ENCODE measurements around the gene NOVA2.

NOVA2 gene

GRCh38 chr19:45927565-45928261 is 46.0 kb downstream of the NOVA2 start:
- H4K20me1 ChIP-seq (ENCODE audit: insufficient read depth) = no peaks in the 10 kb centered on the region
- H3K79me2 ChIP-seq (ENCODE audit: insufficient read depth, low read depth) = no peaks in the 10 kb centered on the region
- peaks cover 50% of the 10 kb centered on the region for H3K27me3 ChIP-seq (ENCODE audit: insufficient read depth, low read depth)
- peak overlapping the region; percentile 22 for H3K4me2 ChIP-seq
- TF ChIP-seq CTCF (conservative IDR thresholded peaks at IDR 0.05; ENCODE audit: low read depth, low read length) = no peak
- H3K27ac ChIP-seq = no peak overlapping the region
- no peak overlapping the region for H3K9ac ChIP-seq
- H3K36me3 ChIP-seq (ENCODE audit: insufficient read depth) = no peaks in the 10 kb centered on the region
- H3K4me1 ChIP-seq (ENCODE audit: low read depth, poor library complexity, severe bottlenecking) = peaks cover 4% of the 10 kb centered on the region
- no peak overlapping the region for H3K4me3 ChIP-seq (IDR thresholded peaks at IDR 0.05; ENCODE audit: insufficient read depth, low read depth, low read length)
- peak overlapping the region; percentile 64 for H2AFZ ChIP-seq (ENCODE audit: low read depth)

GRCh38 chr19:45924891-45925447 is 48.7 kb downstream of the NOVA2 start:
- Histone ChIP-seq H3K4me1 (ENCODE audit: low read depth, poor library complexity, severe bottlenecking) (peaks cover 4% of the 10 kb centered on the region), H3K4me2 (no peak overlapping the region), H3K9ac (no peak overlapping the region), H3K27ac (no peak overlapping the region), H3K27me3 (ENCODE audit: insufficient read depth, low read depth) (peaks cover 49% of the 10 kb centered on the region; the same call in 1 of the 2 replicates), H3K79me2 (ENCODE audit: insufficient read depth, low read depth) (no peaks in the 10 kb centered on the region), H3K36me3 (ENCODE audit: insufficient read depth) (no peaks in the 10 kb centered on the region), H3K4me3 (IDR thresholded peaks at IDR 0.05; ENCODE audit: insufficient read depth, low read depth, low read length) (no peak overlapping the region), H2AFZ (ENCODE audit: low read depth) (no peak overlapping the region), H4K20me1 (ENCODE audit: insufficient read depth) (no peaks in the 10 kb centered on the region)
- TF ChIP-seq CTCF (conservative IDR thresholded peaks at IDR 0.05; ENCODE audit: low read depth, low read length) = no peak

- H3K27ac ChIP-seq = no peak overlapping the region
- H3K4me2 ChIP-seq = no peak overlapping the region
Measured at GRCh38 chr19:45922281-45922680, 51.4 kb downstream of the NOVA2 start.

GRCh38 chr19:45920458-45920857 is 53.2 kb downstream of the NOVA2 start:
- H3K4me3 ChIP-seq (IDR thresholded peaks at IDR 0.05; ENCODE audit: insufficient read depth, low read depth, low read length) = no peak overlapping the region
- H3K27ac ChIP-seq = no peak overlapping the region
- H3K4me2 ChIP-seq = no peak overlapping the region
- H3K27me3 ChIP-seq (ENCODE audit: insufficient read depth, low read depth) = peaks cover 75% of the 10 kb centered on the region
- no peaks in the 10 kb centered on the region for H3K4me1 ChIP-seq (ENCODE audit: low read depth, poor library complexity, severe bottlenecking)
- no peak overlapping the region for H2AFZ ChIP-seq (ENCODE audit: low read depth)
- H4K20me1 ChIP-seq (ENCODE audit: insufficient read depth) = no peaks in the 10 kb centered on the region
- no peak overlapping the region for H3K9ac ChIP-seq
- no peak for TF ChIP-seq CTCF (conservative IDR thresholded peaks at IDR 0.05; ENCODE audit: low read depth, low read length)
- H3K79me2 ChIP-seq (ENCODE audit: insufficient read depth, low read depth) = no peaks in the 10 kb centered on the region
- no peaks in the 10 kb centered on the region for H3K36me3 ChIP-seq (ENCODE audit: insufficient read depth)

More at GRCh38 chr19:45922281-45922680, 51.4 kb downstream of the NOVA2 start:
- Histone ChIP-seq H3K79me2 (ENCODE audit: insufficient read depth, low read depth) (no peaks in the 10 kb centered on the region), H3K36me3 (ENCODE audit: insufficient read depth) (no peaks in the 10 kb centered on the region), H3K4me1 (ENCODE audit: low read depth, poor library complexity, severe bottlenecking) (no peaks in the 10 kb centered on the region), H3K27me3 (ENCODE audit: insufficient read depth, low read depth) (peaks cover 57% of the 10 kb centered on the region), H3K4me3 (IDR thresholded peaks at IDR 0.05; ENCODE audit: insufficient read depth, low read depth, low read length) (no peak overlapping the region), H4K20me1 (ENCODE audit: insufficient read depth) (no peaks in the 10 kb centered on the region), H3K9ac (no peak overlapping the region), H2AFZ (ENCODE audit: low read depth) (no peak overlapping the region)
- TF ChIP-seq CTCF (conservative IDR thresholded peaks at IDR 0.05; ENCODE audit: low read depth, low read length) = no peak
